PFSK-1 (cell line): ENCODE data around the gene DLX3.

Experiments
- POLR2AphosphoS5 ChIP-seq: IDR thresholded peaks from 2 replicates; pipeline ENCODE4 v1.6.1; 2012; ENCODE audit warnings: low read depth, mild to moderate bottlenecking, control low read depth, low read length, moderate library complexity
- REST ChIP-seq, 2 experiments: IDR thresholded peaks; 2 replicates each; pipeline versions ENCODE4 v1.6.1 to v1.8.0; 2011 to 2012; ENCODE audit warnings: low read depth in 2 of 2, low read length in 2 of 2, control low read depth in 1 of 2, inconsistent platforms in 1 of 2, mild to moderate bottlenecking in 1 of 2, moderate library complexity in 1 of 2; ENCODE audit not compliant: insufficient read depth in 1 of 2
- SIN3A ChIP-seq: IDR thresholded peaks from 2 replicates; pipeline ENCODE4 v1.6.1; 2012; ENCODE audit warnings: mild to moderate bottlenecking, low read length, moderate library complexity, borderline replicate concordance; ENCODE audit not compliant: insufficient read depth
- TAF1 ChIP-seq: IDR thresholded peaks from 2 replicates; pipeline ENCODE4 v1.6.1; 2012; ENCODE audit warnings: low read length, control low read depth, borderline replicate concordance; ENCODE audit not compliant: insufficient read depth

GRCh38 chr17:49956780-49957179 is 38.2 kb downstream of the DLX3 start:
- no peak for TF ChIP-seq TAF1
- no peak for TF ChIP-seq POLR2AphosphoS5
- TF ChIP-seq SIN3A = no peak
- no peak for TF ChIP-seq REST (IDR thresholded peaks at IDR 0.05; ENCODE audit: insufficient read depth in 1 of 2, low read depth in 2 of 2, low read length in 2 of 2)
